ENCODE data around the gene DOK4. TPM values are rescaled to one million over a fixed set of nuclear protein-coding genes. Genes with fewer than 3 reads are reported as not detected.

Gene DOK4
- 0.66 and 0.73 TPM in 2 replicates for total RNA-seq

GRCh38 chr16:57485916-57486857 lies at the start of gene DOK4:
Gene DOK4, minus strand, starts transcription at chr16:57486493. Its CDS starts 6,986 bp downstream, at chr16:57479507.
- Mint-ChIP-seq H3K27me3 (peaks cover 4% of the 10 kb centered on the region), H3K9me3 (no peaks in the 10 kb centered on the region), H3K4me3 (peak within 1 kb of the TSS; percentile 82), H3K27ac (no peak within 1 kb of the TSS), H3K36me3 (ENCODE audit: low read depth) (no peaks in the 10 kb centered on the region), H3K4me1 (peaks cover 16% of the 10 kb centered on the region)
- no peak for TF ChIP-seq CTCF (IDR thresholded peaks at IDR 0.05)
- ATAC-seq (ENCODE audit: low read depth) (peak; percentile 96), DNase-seq (peak; percentile 78)
- ChIA-PET POLR2A (interaction anchor here (1.1 to 2.6 kb wide), 4 partner anchors 23 to 51 kb away, joined by 3 to 10 read pairs (median 4); partner anchors contain the start of genes CCDC102A and POLR2C), CTCF (interaction anchor here (1.1 kb wide), 1 partner anchor 34 kb away, joined by 4 read pairs; no protein-coding TSS in a partner anchor)
- intact Hi-C loops (cut with micrococcal nuclease) = loop anchor here (2.0 kb wide), 1 partner anchor 51 kb away; the partner anchor contains the start of gene CCDC102A

GRCh38 chr16:57535680-57536305 lies 49.5 kb upstream of the DOK4 start:
- peak overlapping the region; percentile 89 for H3K27ac Mint-ChIP-seq
- DNase-seq (peak; percentile 87), ATAC-seq (ENCODE audit: low read depth) (peak; percentile 70)
- H3K9me3 Mint-ChIP-seq = no peaks in the 10 kb centered on the region
- H3K36me3 Mint-ChIP-seq (ENCODE audit: low read depth) = peaks cover 1% of the 10 kb centered on the region
- H3K4me3 Mint-ChIP-seq = peak overlapping the region; percentile 85
- ChIA-PET CTCF (interaction anchor here (0.6 to 1.0 kb wide), 2 partner anchors 16 to 200 kb away, joined by 3 read pairs; partner anchors contain the start of gene KATNB1), POLR2A (interaction anchor here (2.4 to 3.6 kb wide), 5 partner anchors 10 to 89 kb away, joined by 11 to 26 read pairs (median 19); partner anchors contain the start of genes CIAPIN1 and COQ9)
- intact Hi-C loops (cut with micrococcal nuclease) = loop anchor here (1.0 to 10.0 kb wide), 11 partner anchors 9 to 1113 kb away; partner anchors contain the start of genes DOK4, HERPUD1, KATNB1 and MT2A
- TF ChIP-seq CTCF (IDR thresholded peaks at IDR 0.05) = no peak
- H3K27me3 Mint-ChIP-seq = no peaks in the 10 kb centered on the region
- H3K4me1 Mint-ChIP-seq = peaks cover 83% of the 10 kb centered on the region

DNA sequence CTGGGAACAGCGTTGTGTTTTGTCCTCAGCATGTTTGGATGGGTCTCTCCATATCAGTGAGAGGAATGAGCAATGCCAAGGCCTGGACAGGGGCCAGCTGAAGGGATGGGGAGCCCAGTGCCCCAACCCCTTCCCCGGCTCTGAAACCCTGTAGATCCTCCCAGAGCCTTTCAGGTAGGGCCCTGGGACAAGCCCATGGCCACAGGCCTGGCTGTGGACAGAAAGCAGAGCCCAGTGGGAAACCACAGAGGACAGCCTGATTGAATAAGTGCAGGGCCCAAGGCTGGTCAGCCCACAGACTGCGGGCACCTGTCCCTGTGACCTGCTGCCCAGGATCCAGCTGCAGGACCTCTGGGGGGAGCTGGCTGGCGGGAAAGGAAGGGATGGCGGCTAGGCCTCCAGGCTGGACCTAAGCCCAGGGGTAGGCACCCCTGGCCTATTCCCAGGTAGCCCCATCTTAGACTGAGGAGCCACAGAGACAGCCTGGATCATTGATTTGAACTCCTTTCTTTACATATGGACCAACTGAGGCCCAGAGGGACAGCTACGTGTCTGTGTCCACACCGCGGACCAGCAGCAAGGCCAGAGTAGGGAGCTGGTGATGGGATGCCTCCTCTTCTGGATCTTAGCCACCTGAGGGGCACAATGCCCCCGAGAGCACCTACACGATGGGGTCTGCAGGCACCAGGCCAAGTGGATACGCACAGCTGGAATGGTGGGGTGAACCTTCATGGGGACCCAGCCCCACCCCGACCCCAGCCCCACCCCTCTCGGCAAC lies 48.8 kb upstream of the DOK4 start:
- H3K36me3 Mint-ChIP-seq (ENCODE audit: low read depth) = peaks cover 1% of the 10 kb centered on the region
- no peak for DNase-seq
- no peaks in the 10 kb centered on the region for H3K9me3 Mint-ChIP-seq
- TF ChIP-seq CTCF (IDR thresholded peaks at IDR 0.05) = no peak
- no peaks in the 10 kb centered on the region for H3K27me3 Mint-ChIP-seq
- peak overlapping the region; percentile 89 for H3K27ac Mint-ChIP-seq
- H3K4me1 Mint-ChIP-seq = peaks cover 83% of the 10 kb centered on the region
- POLR2A ChIA-PET = interaction anchor here (3.4 to 3.6 kb wide), 2 partner anchors 11 to 16 kb away, joined by 22 to 26 read pairs; no protein-coding TSS in a partner anchor
- CTCF ChIA-PET = interaction anchor here (1.0 kb wide), 1 partner anchor 15 kb away, joined by 3 read pairs; no protein-coding TSS in a partner anchor
- ATAC-seq (ENCODE audit: low read depth) = no peak
- intact Hi-C loops (cut with micrococcal nuclease) = loop anchor here (5.0 to 10.0 kb wide), 4 partner anchors 348 to 930 kb away; partner anchors contain the start of genes HERPUD1, MT2A, PSME3IP1 and RSPRY1
- peak overlapping the region; percentile 85 for H3K4me3 Mint-ChIP-seq

DNA sequence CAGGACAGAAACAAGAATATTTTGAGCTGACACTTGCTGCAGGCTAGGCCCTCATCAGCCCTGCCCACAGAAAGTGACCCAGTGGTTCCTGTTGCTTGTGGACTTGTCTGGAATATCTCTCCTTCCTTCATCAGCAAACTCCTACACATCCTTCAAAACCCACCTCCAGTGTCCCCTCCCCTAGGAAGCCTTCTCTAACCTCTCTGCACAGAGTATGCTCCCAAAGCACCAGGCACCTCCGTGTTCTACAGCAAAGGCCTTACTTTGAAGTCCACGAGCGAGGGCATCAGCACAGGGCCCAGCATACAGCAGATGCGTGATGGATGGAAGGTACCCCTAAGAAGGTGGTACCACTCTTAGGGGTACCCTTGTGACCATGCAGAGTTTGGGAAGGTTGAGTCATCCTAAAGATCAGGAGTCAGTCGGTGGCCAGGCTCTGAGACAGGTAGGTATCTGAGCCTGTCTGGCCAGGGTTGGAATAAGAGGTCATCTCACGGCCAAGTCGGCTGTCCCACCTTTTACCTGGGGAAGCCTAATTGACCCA lies 48.1 kb upstream of the DOK4 start:
- no peaks in the 10 kb centered on the region for H3K9me3 Mint-ChIP-seq
- ATAC-seq (ENCODE audit: low read depth) = no peak
- no peak for TF ChIP-seq CTCF (IDR thresholded peaks at IDR 0.05)
- intact Hi-C loops (cut with micrococcal nuclease) = loop anchor here (10.0 kb wide), 2 partner anchors 490 to 930 kb away; partner anchors contain the start of gene MT2A
- H3K4me1 Mint-ChIP-seq = peaks cover 84% of the 10 kb centered on the region
- H3K27ac Mint-ChIP-seq = peak overlapping the region; percentile 79
- CTCF ChIA-PET = interaction anchor here (1.0 to 1.1 kb wide), 2 partner anchors 8 to 15 kb away, joined by 3 read pairs; partner anchors contain the start of gene ADGRG5
- POLR2A ChIA-PET = interaction anchor here (1.1 to 3.4 kb wide), 2 partner anchors 12 kb away, joined by 8 to 26 read pairs; no protein-coding TSS in a partner anchor
- DNase-seq = no peak
- peak overlapping the region; percentile 61 for H3K4me3 Mint-ChIP-seq
- peaks cover 6% of the 10 kb centered on the region for H3K36me3 Mint-ChIP-seq (ENCODE audit: low read depth)
- no peaks in the 10 kb centered on the region for H3K27me3 Mint-ChIP-seq

Data from activated B cell treated with CpG ODN at 0.5 μM for 24 hours (primary cell).